ENCODE measurements around the gene HS3ST3A1.
"Not testable (repeated sequence)": the region's sequence is repeated elsewhere in the genome, so short reads cannot be mapped to it uniquely, and the experiment has no call there.

HS3ST3A1 gene

GRCh38 chr17:13537871-13538643 is 63.7 kb downstream of the HS3ST3A1 start:
- DNase-seq = no peak

- no peak for DNase-seq
Observed at GRCh38 chr17:13537167-13537731, 64.5 kb downstream of the HS3ST3A1 start.

GRCh38 chr17:13534946-13535345 is 66.8 kb downstream of the HS3ST3A1 start:
- no peak for DNase-seq

GRCh38 chr17:13531721-13532120 is 70.0 kb downstream of the HS3ST3A1 start:
- DNase-seq = no peak

GRCh38 chr17:13525876-13526275 is 75.9 kb downstream of the HS3ST3A1 start:
- no peak for DNase-seq

- DNase-seq = no peak
Observed at GRCh38 chr17:13523164-13523563, 78.6 kb downstream of the HS3ST3A1 start.

GRCh38 chr17:13522749-13523148 is 79.0 kb downstream of the HS3ST3A1 start:
- no peak for DNase-seq

GRCh38 chr17:13521784-13522183 is 79.9 kb downstream of the HS3ST3A1 start:
- no peak for DNase-seq

- no peak for DNase-seq
Observed at GRCh38 chr17:13520899-13521572, 80.7 kb downstream of the HS3ST3A1 start.

GRCh38 chr17:13518261-13519000 is 83.3 kb downstream of the HS3ST3A1 start:
- no peak for DNase-seq

- no peak for DNase-seq
Observed at GRCh38 chr17:13513039-13513405, 88.7 kb downstream of the HS3ST3A1 start.

GRCh38 chr17:13510062-13510461 is 91.7 kb downstream of the HS3ST3A1 start:
- no peak for DNase-seq

- no peak for DNase-seq
Observed at GRCh38 chr17:13509527-13509926, 92.2 kb downstream of the HS3ST3A1 start.

- DNase-seq = no peak
Observed at GRCh38 chr17:13508896-13509295, 92.8 kb downstream of the HS3ST3A1 start.

- DNase-seq = no peak
Observed at GRCh38 chr17:13503526-13503925, 98.2 kb downstream of the HS3ST3A1 start.

GRCh38 chr17:13502263-13502662 is 99.5 kb downstream of the HS3ST3A1 start:
- no peak for DNase-seq

GRCh38 chr17:13500947-13501346 is 100.8 kb downstream of the HS3ST3A1 start:
- no peak for DNase-seq

GRCh38 chr17:13498184-13498583 is 103.5 kb downstream of the HS3ST3A1 start:
- no peak for DNase-seq

GRCh38 chr17:13496553-13497056 is 105.1 kb downstream of the HS3ST3A1 start:
- not testable (repeated sequence) for DNase-seq

GRCh38 chr17:13495423-13495822 is 106.3 kb downstream of the HS3ST3A1 start:
- no peak for DNase-seq

- no peak for DNase-seq
Observed at GRCh38 chr17:13492737-13493122, 109.0 kb downstream of the HS3ST3A1 start.

- DNase-seq = no peak
Observed at GRCh38 chr17:13491916-13492736, 109.6 kb downstream of the HS3ST3A1 start.
